ENCODE measurements around the gene MEP1A.

The MEP1A gene

GRCh38 chr6:46799657-46800056 lies 6.5 kb downstream of the MEP1A start:
- no peak for DNase-seq (ENCODE audit: low spot score)
- TF ChIP-seq, protein P1, sequence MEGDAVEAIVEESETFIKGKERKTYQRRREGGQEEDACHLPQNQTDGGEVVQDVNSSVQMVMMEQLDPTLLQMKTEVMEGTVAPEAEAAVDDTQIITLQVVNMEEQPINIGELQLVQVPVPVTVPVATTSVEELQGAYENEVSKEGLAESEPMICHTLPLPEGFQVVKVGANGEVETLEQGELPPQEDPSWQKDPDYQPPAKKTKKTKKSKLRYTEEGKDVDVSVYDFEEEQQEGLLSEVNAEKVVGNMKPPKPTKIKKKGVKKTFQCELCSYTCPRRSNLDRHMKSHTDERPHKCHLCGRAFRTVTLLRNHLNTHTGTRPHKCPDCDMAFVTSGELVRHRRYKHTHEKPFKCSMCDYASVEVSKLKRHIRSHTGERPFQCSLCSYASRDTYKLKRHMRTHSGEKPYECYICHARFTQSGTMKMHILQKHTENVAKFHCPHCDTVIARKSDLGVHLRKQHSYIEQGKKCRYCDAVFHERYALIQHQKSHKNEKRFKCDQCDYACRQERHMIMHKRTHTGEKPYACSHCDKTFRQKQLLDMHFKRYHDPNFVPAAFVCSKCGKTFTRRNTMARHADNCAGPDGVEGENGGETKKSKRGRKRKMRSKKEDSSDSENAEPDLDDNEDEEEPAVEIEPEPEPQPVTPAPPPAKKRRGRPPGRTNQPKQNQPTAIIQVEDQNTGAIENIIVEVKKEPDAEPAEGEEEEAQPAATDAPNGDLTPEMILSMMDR (IDR thresholded peaks at IDR 0.05; ENCODE audit: borderline replicate concordance, control extremely low read depth, extremely low read depth, insufficient read depth, missing control alignments), result no peak
- in situ Hi-C loops (cut with MboI; ENCODE audit: low sequenced_read_pairs, unreplicated experiment), result no loop called here

DNA sequence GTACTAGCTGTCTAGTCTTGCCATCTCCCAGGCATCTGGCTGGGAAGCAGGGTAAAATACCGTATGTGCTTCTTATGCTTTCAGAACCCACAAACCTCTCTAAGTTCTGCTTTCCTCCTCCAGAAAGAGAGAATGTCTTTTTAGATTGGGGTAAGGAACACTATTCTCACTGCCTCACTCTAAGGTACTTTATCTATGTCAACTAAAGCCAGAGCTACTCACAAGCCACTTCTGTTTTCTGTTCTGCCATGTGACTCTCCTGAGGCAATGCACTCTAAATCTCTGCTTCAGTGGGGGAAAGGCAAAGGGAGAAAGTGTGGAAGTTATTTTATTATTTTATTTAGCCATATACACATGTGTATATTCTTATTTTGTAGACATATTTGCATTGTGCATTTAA lies 15.6 kb downstream of the MEP1A start:
- in situ Hi-C loops (cut with MboI; ENCODE audit: low sequenced_read_pairs, unreplicated experiment), result no loop called here
- TF ChIP-seq, protein P1 (IDR thresholded peaks at IDR 0.05; ENCODE audit: borderline replicate concordance, control extremely low read depth, extremely low read depth, insufficient read depth, missing control alignments), result no peak
- no peak for DNase-seq (ENCODE audit: low spot score)

DNA sequence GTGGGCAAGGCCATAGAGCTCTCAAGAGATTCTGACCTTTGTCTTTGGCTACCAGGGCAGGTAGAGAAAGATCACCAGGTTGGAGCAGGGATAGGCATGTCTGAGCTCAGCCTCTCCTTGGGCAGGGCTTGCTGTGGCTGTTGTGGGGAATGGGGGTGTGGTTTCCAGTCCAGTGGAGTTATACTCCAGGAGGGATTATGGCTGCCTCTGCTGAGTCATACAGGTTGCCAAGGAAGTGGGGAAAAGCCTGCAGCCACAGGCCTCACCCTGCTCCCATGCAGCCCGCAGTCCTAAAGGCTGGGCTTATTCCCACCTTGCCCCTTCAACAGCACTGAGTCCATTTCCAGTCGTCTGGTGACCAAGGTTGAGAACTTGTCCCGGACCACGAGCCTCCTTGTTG lies 21.9 kb downstream of the MEP1A start:
- TF ChIP-seq, protein P1 (IDR thresholded peaks at IDR 0.05; ENCODE audit: borderline replicate concordance, control extremely low read depth, extremely low read depth, insufficient read depth, missing control alignments), result no peak
- no peak for DNase-seq (ENCODE audit: low spot score)
- in situ Hi-C loops (cut with MboI; ENCODE audit: low sequenced_read_pairs, unreplicated experiment), result no loop called here

GRCh38 chr6:46816626-46817025 lies 23.4 kb downstream of the MEP1A start:
- TF ChIP-seq, protein P1 (IDR thresholded peaks at IDR 0.05; ENCODE audit: borderline replicate concordance, control extremely low read depth, extremely low read depth, insufficient read depth, missing control alignments), result no peak
- in situ Hi-C loops (cut with MboI; ENCODE audit: low sequenced_read_pairs, unreplicated experiment), result no loop called here
- DNase-seq (ENCODE audit: low spot score), result no peak

DNA sequence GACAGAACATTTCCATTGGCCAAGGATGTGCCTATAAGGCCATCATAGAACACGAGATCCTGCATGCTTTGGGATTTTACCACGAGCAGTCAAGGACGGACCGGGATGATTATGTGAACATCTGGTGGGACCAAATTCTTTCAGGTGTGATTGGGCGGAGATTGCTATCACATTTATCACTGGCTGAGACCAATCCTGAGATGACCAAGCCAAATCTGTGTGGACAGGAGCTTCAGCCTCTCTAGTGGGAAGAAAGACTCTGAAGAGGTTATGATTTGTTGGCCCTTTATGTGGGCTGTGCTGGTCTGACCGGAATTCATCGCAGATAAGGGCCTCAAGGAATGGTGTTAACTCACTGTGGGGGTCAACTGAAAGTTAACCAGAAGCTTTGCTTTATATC lies 26.4 kb downstream of the MEP1A start:
- in situ Hi-C loops (cut with MboI; ENCODE audit: low sequenced_read_pairs, unreplicated experiment), result no loop called here
- no peak for DNase-seq (ENCODE audit: low spot score)
- TF ChIP-seq, protein P1 (IDR thresholded peaks at IDR 0.05; ENCODE audit: borderline replicate concordance, control extremely low read depth, extremely low read depth, insufficient read depth, missing control alignments), result no peak

- TF ChIP-seq, protein P1 (IDR thresholded peaks at IDR 0.05; ENCODE audit: borderline replicate concordance, control extremely low read depth, extremely low read depth, insufficient read depth, missing control alignments), result no peak
- in situ Hi-C loops (cut with MboI; ENCODE audit: low sequenced_read_pairs, unreplicated experiment), result no loop called here
- DNase-seq (ENCODE audit: low spot score), result no peak
Measured at GRCh38 chr6:46821458-46821881, 28.3 kb downstream of the MEP1A start.

DNA sequence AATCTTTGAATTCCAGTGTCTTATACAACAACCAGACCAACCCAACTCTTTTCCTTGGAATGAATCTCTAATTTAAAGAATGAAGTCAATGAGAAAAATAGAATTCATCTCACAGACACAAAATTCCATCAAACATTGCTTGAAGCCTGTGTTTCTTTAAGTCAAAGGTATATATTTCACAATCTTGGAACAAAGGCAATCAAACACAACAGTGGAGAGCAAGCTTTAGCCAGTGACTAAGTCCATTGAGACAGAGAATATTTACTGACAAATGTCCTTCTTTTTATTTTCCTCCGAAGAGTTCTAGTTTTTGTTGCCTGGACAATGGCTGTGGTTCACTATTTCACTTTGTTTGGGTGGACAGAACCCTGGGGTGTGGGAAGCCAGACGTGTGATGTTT lies 35.8 kb downstream of the MEP1A start:
- no peak for DNase-seq (ENCODE audit: low spot score)
- in situ Hi-C loops (cut with MboI; ENCODE audit: low sequenced_read_pairs, unreplicated experiment), result no loop called here
- TF ChIP-seq, protein P1 (IDR thresholded peaks at IDR 0.05; ENCODE audit: borderline replicate concordance, control extremely low read depth, extremely low read depth, insufficient read depth, missing control alignments), result no peak

All from GM13976 (cell line).